ENCODE results near the gene UBTF.

UBTF gene

GRCh38 chr17:44219616-44220212 lies at the start of gene UBTF:
Gene UBTF, minus strand, starts transcription at chr17:44219675. Its CDS starts 1,446 bp downstream, at chr17:44218229.
- peak; percentile 79 for DNase-seq

- DNase-seq = no peak
These were observed 49.4 kb upstream of the UBTF start for GRCh38 chr17:44268709-44269534.

GRCh38 chr17:44267818-44268490 lies 48.5 kb upstream of the UBTF start, which contains the start of gene SLC4A1:
Gene SLC4A1, minus strand, starts transcription at chr17:44268135. Its CDS starts 5,269 bp downstream, at chr17:44262866.
- no peak for DNase-seq

- DNase-seq = no peak
These were observed 47.6 kb upstream of the UBTF start for GRCh38 chr17:44267165-44267455.

- DNase-seq = no peak
These were observed 47.1 kb upstream of the UBTF start for GRCh38 chr17:44266402-44267164.

- no peak for DNase-seq
These were observed 43.9 kb upstream of the UBTF start for GRCh38 chr17:44263345-44263902.

GRCh38 chr17:44262654-44263225 lies 43.3 kb upstream of the UBTF start:
- DNase-seq = no peak

- DNase-seq = no peak
These were observed 40.8 kb upstream of the UBTF start for GRCh38 chr17:44260296-44260695.

GRCh38 chr17:44258811-44259351 lies 39.4 kb upstream of the UBTF start:
- no peak for DNase-seq

GRCh38 chr17:44257815-44258760 lies 38.6 kb upstream of the UBTF start:
- no peak for DNase-seq

GRCh38 chr17:44256671-44257070 lies 37.2 kb upstream of the UBTF start:
- no peak for DNase-seq

GRCh38 chr17:44255915-44256314 lies 36.4 kb upstream of the UBTF start:
- no peak for DNase-seq

- no peak for DNase-seq
These were observed 35.1 kb upstream of the UBTF start for GRCh38 chr17:44254361-44255095.

GRCh38 chr17:44253006-44253405 lies 33.5 kb upstream of the UBTF start:
- DNase-seq = no peak

GRCh38 chr17:44251062-44251461 lies 31.6 kb upstream of the UBTF start:
- DNase-seq = no peak

GRCh38 chr17:44249501-44250246 lies 30.2 kb upstream of the UBTF start:
- DNase-seq = no peak

GRCh38 chr17:44247876-44248736 lies 28.6 kb upstream of the UBTF start:
- no peak for DNase-seq

- no peak for DNase-seq
These were observed 28.0 kb upstream of the UBTF start for GRCh38 chr17:44247440-44247841.

Measured in fibroblast of skin of right quadriceps (primary cell).